ENCODE data around the gene ZNF615.
"Not testable (repeated sequence)": the region's sequence is repeated elsewhere in the genome, so short reads cannot be mapped to it uniquely, and the experiment has no call there.

ZNF615 gene

DNA sequence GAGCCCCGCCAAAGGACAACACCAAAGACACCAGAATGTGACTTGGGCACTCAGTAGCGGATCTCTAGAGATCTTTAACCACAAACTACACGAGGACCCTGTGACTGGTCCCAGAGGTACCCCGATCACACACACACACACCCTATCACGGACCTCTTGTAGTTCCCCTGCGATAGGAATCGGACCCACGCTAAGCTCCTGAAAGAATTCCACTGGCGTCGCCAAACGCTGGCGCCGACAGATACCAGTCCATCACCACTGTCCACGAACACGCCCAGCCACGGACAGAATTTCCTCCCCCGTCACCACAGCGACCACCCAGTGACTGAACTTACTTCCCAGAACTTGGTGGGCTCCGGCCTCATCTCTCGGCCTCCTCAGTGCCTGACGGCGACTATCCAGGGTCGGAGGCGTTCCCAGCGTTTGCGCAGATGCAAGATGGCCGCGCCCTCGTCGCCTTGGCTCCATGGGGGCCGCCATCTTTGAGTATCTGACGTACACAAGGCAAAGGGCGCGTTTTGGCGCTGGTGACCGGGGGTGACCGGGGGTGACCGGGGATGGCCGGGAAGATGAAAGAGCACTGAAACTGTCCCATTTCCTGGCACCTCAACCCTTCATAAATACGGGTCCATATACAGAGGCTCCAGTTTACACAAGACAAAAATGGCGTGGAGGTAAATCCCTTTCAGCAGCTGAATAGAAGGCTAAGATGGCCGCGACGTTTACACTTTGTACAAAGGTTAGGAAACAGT is at the start of gene ZNF615:
TSS of gene ZNF615 (minus strand) at position 406 of the 752 bp plus-strand sequence. CDS start 4,500 bp downstream, outside the sequence.
- peak; percentile 84 for DNase-seq (ENCODE audit: low spot score)

DNA sequence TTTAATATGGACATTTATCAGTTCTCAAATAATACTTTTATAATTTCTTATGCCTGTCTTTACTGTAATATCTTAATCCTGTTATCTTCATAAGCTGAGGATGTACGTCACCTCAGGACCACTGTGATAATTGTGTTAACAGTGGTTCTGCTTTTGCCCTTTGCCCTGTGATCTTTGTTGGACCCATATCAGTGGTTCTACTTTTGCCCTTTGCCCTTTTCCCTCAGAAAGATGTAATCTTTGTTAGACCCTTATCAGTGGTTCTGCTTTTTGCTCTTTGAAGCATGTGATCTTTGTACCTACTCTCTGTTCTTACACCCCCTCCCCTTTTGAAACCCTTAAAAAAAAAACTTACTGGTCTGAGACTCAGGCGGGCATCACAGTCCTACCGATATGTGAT is 48.5 kb upstream of the ZNF615 start:
- DNase-seq (ENCODE audit: low spot score), result not testable (repeated sequence)

DNA sequence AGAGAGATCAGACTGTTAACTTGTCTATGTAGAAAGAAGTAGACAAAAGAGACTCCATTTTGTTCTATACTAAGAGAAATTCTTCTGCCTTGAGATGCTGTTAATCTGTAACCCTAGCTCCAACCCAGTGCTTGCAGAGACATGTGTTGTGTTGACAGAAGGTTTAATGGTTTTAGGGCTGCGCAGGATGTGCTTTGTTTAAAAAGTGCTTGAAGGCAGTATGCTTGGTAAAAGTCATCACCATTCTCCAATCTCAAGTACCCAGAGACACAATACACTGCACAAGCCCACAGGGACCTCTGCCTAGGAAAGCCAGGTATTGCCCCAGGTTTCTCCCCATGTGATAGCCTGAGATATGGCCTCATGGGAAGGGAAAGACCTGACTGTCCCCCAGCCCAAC is 43.7 kb upstream of the ZNF615 start:
- not testable (repeated sequence) for DNase-seq (ENCODE audit: low spot score)

DNA sequence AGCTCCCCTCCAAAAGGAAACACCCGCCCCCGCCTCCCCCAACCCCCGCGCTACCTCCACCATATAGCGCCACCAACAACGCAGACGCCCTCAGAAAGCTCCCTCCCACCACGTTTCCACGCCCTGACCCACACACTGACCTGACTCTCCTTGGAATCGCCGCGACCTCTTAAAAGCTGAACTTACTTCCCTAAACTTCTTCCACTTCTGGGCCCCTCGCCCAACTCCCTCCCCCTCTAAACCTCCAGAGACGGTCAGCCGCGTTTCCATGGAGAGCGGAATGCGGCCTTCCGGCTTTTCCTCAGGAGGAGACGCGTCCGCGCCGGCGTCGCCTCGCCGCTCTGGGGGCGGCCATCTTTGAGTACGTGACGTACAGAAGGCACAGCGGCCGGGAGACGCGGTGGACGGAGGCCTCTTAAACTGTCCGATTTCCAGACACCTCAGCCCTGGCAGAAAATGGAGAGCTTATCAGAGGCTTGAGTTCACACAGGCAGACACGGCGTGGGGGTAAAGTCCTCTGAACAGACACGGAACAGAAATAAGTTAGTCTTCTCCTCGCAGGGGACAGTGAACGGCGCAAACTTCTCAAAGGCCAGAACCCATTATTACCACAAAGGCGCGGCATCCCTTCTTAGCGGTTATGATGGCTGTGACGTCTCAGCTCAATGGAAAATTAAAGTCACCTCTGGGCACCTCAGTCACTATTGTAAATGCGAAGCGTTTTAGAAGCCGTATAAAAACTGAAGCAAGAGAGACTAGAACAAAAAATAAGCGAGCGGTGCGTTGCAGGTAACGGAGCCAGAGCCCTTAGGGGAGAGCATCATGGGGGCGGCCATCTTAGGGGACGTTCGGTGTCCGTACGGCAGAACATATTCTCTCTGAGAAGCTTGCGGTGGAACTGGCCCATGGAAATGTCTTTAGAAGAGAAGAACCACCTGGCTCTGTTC is 40.8 kb upstream of the ZNF615 start, which contains the start of gene ZNF432:
TSS of gene ZNF432 (minus strand) at position 284 of the 947 bp plus-strand sequence. CDS start 1,970 bp downstream, outside the sequence.
- peak; percentile 76 for DNase-seq (ENCODE audit: low spot score)

DNA sequence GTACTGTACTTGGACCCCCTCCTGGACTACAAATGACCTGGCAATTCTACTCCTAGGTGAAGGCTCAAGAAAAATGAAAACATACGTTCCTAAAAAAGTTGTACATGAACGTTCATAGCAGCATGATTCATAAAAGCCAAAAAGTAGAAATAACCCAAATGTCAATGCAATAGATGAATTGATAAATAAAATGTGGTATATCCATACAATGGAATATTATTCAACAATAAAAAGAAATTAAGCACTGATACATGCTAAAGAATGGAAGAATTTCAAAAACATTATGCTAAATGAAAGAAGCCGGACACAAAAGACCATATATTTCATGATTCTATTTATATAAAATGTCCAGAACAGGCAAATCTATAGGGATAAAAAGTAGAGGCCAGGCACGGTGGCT is 31.2 kb upstream of the ZNF615 start:
- DNase-seq (ENCODE audit: low spot score), result no peak

DNA sequence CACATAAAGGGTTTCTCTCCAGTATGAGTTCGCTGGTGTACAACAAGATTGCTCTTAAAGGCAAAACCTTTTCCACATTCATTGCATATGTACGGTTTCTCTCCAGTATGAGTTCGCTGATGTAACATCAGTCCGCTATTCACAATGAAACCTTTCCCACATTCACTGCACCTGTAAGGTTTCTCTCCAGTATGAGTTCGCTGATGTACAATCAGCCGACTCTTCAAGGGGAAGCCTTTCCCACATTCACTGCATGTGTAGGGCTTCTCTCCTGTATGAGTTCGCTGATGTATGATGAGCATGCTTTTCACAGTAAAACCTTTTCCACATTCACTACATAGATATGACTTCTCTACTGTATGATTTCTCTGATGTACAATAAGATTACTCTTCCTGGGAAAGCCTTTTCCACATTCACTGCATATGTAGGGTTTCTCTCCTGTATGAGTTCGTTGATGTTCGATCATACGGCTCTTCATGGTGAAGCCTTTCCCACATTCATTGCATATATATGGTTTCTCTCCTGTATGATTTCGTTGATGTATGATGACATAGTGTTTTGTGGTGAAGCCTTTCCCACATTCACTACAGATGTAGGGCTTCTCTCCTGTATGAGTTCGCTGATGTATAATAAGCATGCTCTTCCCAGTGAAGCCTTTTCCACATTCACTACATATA is 26.2 kb upstream of the ZNF615 start:
- no peak for DNase-seq (ENCODE audit: low spot score)

DNA sequence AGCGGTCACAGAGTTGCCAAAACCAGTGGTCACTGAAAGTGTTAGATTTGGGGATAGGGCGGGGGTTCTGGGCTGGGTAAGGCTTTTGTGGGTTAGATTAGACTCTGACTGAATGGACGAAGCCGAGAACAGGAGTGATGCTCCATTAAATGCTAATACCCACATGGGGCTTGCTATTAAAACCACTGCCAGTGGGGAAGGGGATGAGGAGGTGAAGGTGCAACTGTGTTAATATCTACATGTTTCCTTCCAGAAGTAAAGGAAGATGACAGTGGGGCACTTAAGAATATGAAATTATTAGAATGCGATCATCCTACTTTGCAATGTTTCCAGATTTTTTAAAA is 20.7 kb upstream of the ZNF615 start:
- DNase-seq (ENCODE audit: low spot score), result no peak

DNA sequence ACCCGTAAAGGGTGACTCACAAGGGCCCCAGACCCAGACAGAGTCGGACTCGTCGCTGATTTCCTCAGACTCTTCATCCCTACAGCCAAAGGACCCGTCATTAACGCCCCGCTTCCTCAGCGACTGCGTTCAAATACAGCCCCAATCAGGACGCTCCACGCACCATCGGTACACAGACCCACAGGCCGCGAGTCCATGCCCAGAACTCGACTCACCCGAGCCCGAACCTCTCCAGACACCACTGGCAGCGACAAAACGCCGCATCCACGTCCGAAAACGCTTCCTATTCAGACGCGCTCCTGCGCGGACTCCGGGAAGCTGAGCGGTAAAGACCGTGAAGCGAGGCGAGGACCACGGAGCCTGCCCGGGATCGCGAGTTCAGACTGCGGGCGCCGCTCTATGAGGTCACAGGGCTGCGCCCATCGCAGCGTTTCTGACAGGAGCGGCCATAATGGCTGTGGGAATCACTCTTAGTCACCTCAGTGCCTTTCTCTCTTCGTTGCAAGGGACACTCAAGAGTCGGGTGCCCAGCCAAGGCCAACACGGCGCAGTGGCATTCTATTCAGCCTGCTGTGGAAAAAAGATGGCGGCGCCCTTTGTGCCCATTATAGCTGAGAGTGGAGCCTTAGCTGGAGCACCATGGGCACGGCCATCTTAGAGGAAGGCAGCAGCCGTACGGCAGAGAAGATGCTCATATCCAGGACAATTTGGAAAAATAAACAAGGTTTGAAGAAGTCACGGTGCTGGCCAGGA is 20.2 kb upstream of the ZNF615 start, which contains the start of gene ZNF614:
TSS of gene ZNF614 (minus strand) at position 353 of the 753 bp plus-strand sequence. CDS start 2,634 bp downstream, outside the sequence.
- peak; percentile 84 for DNase-seq (ENCODE audit: low spot score)

DNA sequence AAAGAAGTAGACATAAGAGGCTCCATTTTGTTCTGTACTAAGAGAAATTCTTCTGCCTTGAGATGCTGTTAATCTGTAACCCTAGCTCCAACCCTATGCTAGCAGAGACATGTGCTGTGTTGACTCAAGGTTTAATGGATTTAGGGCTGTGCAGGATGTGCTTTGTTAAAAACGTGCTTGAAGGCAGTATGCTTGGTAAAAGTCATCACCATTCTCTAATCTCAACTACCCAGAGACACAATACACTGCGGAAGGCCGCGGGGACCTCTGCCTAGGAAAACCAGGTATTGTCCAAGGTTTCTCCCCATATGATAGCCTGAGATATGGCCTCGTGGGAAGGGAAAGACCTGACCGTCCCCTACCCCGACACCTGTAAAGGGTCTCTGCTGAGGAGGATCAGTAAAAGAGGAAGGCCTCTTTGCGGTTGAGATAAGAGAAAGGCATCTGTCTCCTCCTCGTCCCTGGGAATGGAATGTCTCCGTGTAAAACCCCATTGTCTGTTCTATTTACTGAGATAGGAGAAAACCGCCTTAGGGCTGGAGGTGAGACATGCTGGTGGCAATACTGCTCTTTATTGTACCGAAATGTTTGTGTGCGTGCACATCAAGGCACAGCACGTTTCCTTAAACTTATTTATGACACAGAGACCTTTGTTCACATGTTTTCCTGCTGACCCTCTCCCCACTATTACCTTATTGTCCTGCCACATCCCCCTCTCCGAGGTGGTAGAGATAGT is 18.4 kb upstream of the ZNF615 start:
- DNase-seq (ENCODE audit: low spot score), result not testable (repeated sequence)

DNA sequence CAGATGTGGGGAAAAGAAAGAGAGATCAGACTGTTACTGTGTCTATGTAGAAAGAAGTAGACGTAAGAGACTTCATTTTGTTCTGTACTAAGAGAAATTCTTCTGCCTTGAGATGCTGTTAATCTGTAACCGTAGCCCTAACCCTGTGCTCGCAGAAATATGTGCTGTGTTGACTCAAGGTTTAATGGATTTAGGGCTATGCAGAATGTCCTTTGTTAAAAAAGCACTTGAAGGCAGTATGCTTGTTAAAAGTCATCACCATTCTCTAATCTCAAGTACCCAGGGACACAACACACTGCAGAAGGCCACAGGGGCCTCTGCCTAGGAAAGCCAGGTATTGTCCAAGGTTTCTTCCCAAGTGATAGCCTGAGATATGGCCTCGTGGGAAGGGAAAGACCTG is 16.5 kb upstream of the ZNF615 start:
- DNase-seq (ENCODE audit: low spot score), result not testable (repeated sequence)

DNA sequence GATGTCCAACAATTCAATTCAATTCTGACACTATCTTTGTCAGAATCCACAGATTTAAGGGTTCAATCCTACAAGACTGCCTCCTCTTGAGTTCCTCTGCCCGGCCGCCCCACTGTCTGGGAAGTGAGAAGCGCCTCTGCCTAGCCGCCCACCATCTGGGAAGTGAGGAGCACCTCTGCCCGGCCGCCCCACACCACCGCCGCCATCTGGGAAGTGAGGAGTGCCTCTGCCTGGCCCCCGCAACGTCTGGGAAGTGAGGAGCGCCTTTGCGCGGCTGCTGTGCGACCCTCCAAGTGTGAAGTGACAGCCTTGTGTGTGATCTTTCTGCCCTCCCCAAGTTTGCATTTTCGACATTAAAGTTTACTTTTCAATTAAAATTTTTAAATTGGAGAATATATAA is 14.2 kb upstream of the ZNF615 start:
- DNase-seq (ENCODE audit: low spot score), result no peak

DNA sequence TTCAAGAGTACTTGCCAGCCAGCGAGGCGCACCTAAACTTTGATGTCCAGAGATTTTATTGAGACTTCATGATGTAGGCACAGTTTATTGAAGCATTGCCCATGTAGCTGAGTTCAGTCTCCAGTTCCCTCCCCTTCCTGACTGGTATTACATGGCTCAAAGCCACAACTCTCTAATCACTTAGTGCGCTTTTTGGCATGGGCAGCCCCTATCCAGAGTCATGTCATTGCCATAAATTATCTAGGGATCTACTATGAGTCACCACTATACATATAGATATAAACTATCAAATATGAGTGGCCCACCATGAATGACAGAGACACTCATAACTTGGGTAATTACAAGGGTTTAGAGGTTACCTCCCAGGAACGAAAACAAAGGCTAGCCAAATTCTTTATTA is 12.5 kb upstream of the ZNF615 start:
- no peak for DNase-seq (ENCODE audit: low spot score)

DNA sequence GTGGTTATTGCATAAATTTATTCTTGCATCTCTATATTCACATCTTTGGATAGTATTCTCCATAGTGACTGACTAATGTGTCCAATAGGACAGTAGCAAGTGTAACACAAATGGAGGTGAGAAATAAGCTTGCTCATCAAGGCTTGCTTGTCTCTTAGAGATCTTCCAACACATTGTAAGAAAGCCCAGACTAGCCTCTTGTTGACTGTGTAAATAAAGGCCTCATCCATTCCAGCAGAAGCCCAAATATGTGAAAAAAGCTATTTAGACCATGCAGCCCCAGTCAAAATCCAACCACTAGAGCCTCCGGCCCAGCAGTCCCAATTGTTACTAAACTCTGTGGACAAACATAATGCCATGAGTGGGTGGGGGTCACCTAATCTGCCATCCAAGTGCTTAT is 2.7 kb upstream of the ZNF615 start:
- no peak for DNase-seq (ENCODE audit: low spot score)

DNA sequence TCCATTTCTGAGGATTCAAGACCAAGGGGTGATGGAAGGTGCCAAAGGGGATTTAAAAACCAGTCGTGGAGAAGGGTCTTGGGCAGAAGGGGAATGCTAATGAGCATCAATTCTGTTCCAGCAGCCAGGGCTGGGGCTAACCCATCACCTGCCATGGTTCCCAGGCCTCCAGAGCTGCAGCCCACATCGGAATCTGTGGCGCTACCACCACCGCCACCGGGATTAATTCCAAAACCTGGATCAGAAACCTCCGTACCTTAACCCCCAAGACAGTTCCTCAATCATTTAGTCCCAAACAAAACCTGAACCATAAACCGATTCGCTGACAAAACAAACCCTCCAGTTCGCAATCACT is 583 bp downstream of the ZNF615 start:
- DNase-seq (ENCODE audit: low spot score), result no peak

DNA sequence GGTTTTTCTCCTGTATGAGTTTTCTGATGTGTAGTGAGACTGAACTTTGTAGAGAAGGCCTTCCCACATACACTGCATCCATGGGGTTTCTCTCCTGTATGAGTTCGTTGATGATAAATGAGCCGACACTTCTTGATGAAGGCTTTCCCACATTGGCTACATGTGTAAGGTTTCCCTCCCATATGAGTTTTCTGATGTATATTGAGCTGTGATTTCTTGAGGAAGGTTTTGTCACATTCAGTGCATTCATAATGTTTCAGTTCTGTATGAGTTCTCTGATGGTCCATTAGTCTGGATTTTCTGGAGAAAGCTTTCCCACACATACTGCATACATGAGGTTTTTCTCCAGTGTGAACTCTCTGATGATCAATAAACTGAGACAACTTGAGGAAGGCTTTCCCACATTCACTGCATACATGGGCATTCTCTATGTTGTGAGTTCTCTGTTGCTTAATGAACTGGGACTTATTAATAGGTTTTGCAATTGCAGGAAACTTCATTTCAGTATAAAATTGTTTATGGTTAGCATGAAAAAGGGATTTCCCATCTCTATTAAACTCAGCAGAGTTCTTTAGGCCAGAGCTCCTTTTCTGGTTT is 13.9 kb downstream of the ZNF615 start:
- no peak for DNase-seq (ENCODE audit: low spot score)

DNA sequence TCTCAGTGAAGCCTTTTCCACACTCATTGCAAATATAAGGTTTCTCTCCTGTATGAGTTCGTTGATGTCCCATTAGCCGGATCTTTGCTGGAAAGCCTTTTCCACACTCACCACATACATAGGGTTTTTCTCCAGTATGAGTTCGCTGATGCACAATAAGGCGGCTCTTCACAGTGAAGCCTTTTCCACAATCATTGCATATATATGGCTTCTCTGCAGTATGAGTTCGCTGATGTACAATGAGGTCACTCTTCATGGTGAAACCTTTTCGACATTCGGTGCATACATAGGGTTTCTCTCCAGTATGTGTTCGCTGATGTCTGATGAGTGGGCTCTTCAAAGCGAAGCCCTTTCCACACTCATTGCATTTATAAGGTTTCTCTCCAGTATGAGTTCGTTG is 14.6 kb downstream of the ZNF615 start:
- no peak for DNase-seq (ENCODE audit: low spot score)

DNA sequence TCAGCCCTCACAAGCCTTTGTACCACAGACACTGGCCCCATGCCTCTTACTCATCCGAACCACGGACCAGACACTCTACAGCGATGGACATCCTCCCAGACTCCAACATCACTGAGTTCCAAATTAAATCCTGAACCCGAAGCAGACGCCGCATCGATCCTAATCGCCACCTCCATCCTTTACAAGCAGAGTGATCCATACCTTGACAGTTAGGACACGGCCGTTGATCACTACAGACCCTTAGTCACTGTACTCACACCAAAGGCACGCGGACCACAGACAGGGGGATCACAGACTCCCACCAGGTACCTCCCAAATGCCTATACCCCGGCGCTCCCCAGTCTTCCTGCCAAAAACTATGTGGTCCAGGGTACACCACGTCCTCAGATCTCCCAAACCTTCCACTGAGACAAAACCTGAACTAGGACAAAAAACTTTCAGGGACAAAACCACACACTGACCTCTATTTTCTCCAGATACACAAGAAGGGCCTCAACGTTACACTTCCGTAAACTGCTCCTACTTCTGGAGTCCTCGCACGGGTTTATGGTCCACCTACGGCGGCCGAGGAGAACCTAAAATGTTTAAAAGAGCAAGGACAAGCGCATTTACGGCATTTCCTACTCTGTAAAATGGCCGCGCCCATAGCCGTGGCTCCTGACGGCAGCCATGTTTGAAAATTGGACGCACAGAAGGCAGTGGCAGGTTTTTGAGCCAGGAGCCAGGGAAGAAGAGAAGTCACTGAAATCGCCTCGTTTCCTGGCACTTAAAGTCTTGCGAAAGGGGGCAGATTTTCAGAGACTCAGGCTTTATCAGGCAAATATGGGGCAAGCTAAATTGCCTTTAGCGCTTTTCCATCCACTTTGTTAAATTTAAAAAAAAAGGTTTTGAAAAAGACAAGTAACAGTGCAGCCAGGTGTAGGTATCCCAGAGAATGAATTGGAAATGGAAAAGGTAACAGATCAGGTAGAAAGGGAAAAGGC is 21.4 kb downstream of the ZNF615 start, which contains the start of gene ZNF350:
TSS of gene ZNF350 (minus strand) at position 532 of the 983 bp plus-strand sequence. CDS start 12,480 bp downstream, outside the sequence.
- peak; percentile 90 for DNase-seq (ENCODE audit: low spot score)

DNA sequence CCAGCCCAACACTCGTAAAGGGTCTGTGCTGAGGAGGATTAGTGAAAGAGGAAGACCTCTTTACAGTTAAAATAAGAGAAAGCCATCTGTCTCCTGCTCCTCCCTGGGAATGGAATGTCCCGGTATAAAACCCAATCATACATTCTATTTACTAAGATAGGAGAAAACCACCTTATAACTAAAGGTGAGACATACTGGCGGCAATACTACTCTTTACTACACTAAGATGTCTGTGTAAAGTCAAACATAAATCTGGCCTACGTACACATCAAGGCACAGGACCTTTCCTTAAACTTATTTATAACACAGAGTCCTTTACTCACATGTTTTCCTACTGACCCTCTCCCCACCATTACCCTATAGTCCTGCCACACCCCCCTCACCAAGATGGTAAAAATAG is 24.6 kb downstream of the ZNF615 start:
- no peak for DNase-seq (ENCODE audit: low spot score)

DNA sequence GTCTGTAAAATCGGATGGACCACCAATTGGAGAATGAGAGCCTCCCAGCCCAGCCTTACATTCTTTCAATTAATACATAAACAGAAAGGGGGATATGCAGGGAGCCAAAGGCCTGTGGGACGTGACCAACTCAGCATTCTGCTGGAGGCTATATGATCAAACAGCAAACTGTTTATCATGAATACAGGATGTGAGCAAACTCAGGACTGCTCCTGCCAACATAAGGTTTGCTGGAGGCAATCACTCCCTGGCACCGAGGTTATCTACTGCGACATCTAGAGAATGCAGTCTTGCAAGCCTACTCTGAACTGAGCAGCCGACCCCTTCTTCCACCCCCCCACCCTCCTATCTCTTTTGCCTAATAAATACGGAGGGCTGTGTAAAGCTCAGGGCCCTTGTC is 27.1 kb downstream of the ZNF615 start:
- not testable (repeated sequence) for DNase-seq (ENCODE audit: low spot score)
